WTC11 (cell line): ENCODE measurements around the gene EML4. TPM values are rescaled to one million over a fixed set of nuclear protein-coding genes. Genes with fewer than 3 reads are reported as not detected.
"Not testable (repeated sequence)": the region's sequence is repeated elsewhere in the genome, so short reads cannot be mapped to it uniquely, and the experiment has no call there.

ENCODE experiments used
- ATAC-seq: fragments of 200-7000 bp; cut with Tn5 transposase; 2 replicates; pipeline ENCODE4 v1.10.0; 2021; ENCODE audit warnings: mild to moderate bottlenecking, moderate library complexity
- CTCF ChIA-PET: fragments of 300-600 bp; sonication (Branson Sonifier 250); formaldehyde crosslinking; loops from one replicate; lab custom pipeline; 2021; ENCODE audit warnings: antibody characterized with exemption; lab: Charles Lee
- POLR2A ChIA-PET: fragments of 350-600 bp; sonication (Branson Sonifier 250); formaldehyde crosslinking; loops from one replicate; lab custom pipeline; 2021; ENCODE audit warnings: antibody characterized with exemption; lab: Charles Lee
- DNase-seq: peaks from one replicate; pipeline ENCODE4 v3.0.0; 2021; ENCODE audit warnings: low spot score
- H3K27ac Mint-ChIP-seq: 2 replicates; pipeline ENCODE4 v1.8.0; 2021; ENCODE audit warnings: mixed read lengths
- H3K27me3 Mint-ChIP-seq: 2 replicates; pipeline ENCODE4 v1.8.0; 2021; ENCODE audit warnings: low read depth, mild to moderate bottlenecking, moderate library complexity, mixed read lengths
- H3K36me3 Mint-ChIP-seq: 2 replicates; pipeline ENCODE4 v1.8.0; 2021; ENCODE audit warnings: mixed read lengths
- H3K4me1 Mint-ChIP-seq: 2 replicates; pipeline ENCODE4 v1.8.0; 2022; ENCODE audit warnings: mixed read lengths
- H3K4me3 Mint-ChIP-seq: 2 replicates; pipeline ENCODE4 v1.8.0; 2021; ENCODE audit warnings: mild to moderate bottlenecking, moderate library complexity, mixed read lengths
- H3K9me3 Mint-ChIP-seq: 2 replicates; pipeline ENCODE4 v1.8.0; 2021; ENCODE audit warnings: mixed read lengths
- FOXK1 ChIP-seq: sonication (generic); formaldehyde crosslinking; IDR thresholded peaks from 2 replicates; pipeline ENCODE4 v1.8.0; 2022; ENCODE audit warnings: mild to moderate bottlenecking, moderate library complexity, missing genetic modification reagents
- GRHL2 ChIP-seq: fragments of 250-450 bp; sonication (Bioruptor Pico); IDR thresholded peaks from 2 replicates; pipeline ENCODE4 v1.8.0; 2022; ENCODE audit warnings: mild to moderate bottlenecking, moderate library complexity; ENCODE audit not compliant: insufficient replicate concordance, severe bottlenecking
- IRF2 ChIP-seq: sonication (generic); formaldehyde crosslinking; IDR thresholded peaks from 2 replicates; pipeline ENCODE4 v1.8.0; 2022; ENCODE audit warnings: low read depth, missing genetic modification reagents, borderline replicate concordance
- MYBL2 ChIP-seq: sonication (generic); formaldehyde crosslinking; IDR thresholded peaks from 2 replicates; pipeline ENCODE4 v1.8.1; 2023; ENCODE audit warnings: mild to moderate bottlenecking, moderate library complexity, missing genetic modification reagents
- NFE2L1 ChIP-seq: sonication (generic); formaldehyde crosslinking; IDR thresholded peaks from 2 replicates; pipeline ENCODE4 v1.8.1; 2023; ENCODE audit warnings: missing genetic modification reagents
- NR3C1 ChIP-seq: sonication (generic); formaldehyde crosslinking; conservative IDR thresholded peaks from 2 replicates; pipeline ENCODE4 v1.8.1; 2023; ENCODE audit warnings: low read depth, mild to moderate bottlenecking, missing genetic modification reagents
- SOX15 ChIP-seq: fragments of 250-450 bp; sonication (Bioruptor Pico); IDR thresholded peaks from 2 replicates; pipeline ENCODE4 v1.9.0; 2021; ENCODE audit warnings: mild to moderate bottlenecking
- ZNF138 ChIP-seq: sonication (generic); formaldehyde crosslinking; conservative IDR thresholded peaks from 2 replicates; pipeline ENCODE4 v1.8.1; 2022; ENCODE audit warnings: mild to moderate bottlenecking, moderate library complexity, missing genetic modification reagents
- ZNF219 ChIP-seq: sonication (generic); formaldehyde crosslinking; IDR thresholded peaks from 2 replicates; pipeline ENCODE4 v1.8.0; 2023; ENCODE audit warnings: missing genetic modification reagents, mild to moderate bottlenecking, borderline replicate concordance
- ZNF317 ChIP-seq: sonication (generic); formaldehyde crosslinking; IDR thresholded peaks from 2 replicates; pipeline ENCODE4 v1.8.1; 2023; ENCODE audit warnings: low read depth, mild to moderate bottlenecking, moderate library complexity, missing genetic modification reagents, borderline replicate concordance
- ZNF396 ChIP-seq: fragments of 250-450 bp; sonication (Bioruptor Pico); IDR thresholded peaks from 2 replicates; pipeline ENCODE4 v1.8.0; 2021; ENCODE audit warnings: mild to moderate bottlenecking, moderate library complexity, borderline replicate concordance
- ZNF671 ChIP-seq: fragments of 250-450 bp; sonication (Bioruptor Pico); IDR thresholded peaks from 2 replicates; pipeline ENCODE4 v1.8.0; 2021; ENCODE audit warnings: mild to moderate bottlenecking
- total RNA-seq: library from RNA; stranded (reverse); gene quantifications from 3 replicates; pipeline ENCODE4 v1.2.3, GENCODE V29; 2021
- TF ChIP-seq, protein P1 (sequence below): fragments of 250-450 bp; sonication (Bioruptor Pico); conservative IDR thresholded peaks from 2 replicates; pipeline ENCODE4 v1.9.0; 2021; ENCODE audit warnings: mild to moderate bottlenecking
- TF ChIP-seq, protein P2 (sequence below): fragments of 250-450 bp; sonication (Bioruptor Pico); IDR thresholded peaks from 2 replicates; pipeline ENCODE4 v2.1.2; 2022; ENCODE audit warnings: mild to moderate bottlenecking, moderate library complexity
- TF ChIP-seq, protein P3 (sequence below): sonication (generic); formaldehyde crosslinking; IDR thresholded peaks from 2 replicates; pipeline ENCODE4 v1.8.0; 2022; ENCODE audit warnings: mild to moderate bottlenecking, missing genetic modification reagents
- TF ChIP-seq, protein P4 (sequence below): fragments of 200-600 bp; IDR thresholded peaks from 2 replicates; pipeline ENCODE4 v1.8.0; 2022; ENCODE audit warnings: antibody characterized with exemption
- TF ChIP-seq, protein P5 (sequence below): sonication (generic); formaldehyde crosslinking; IDR thresholded peaks from 2 replicates; pipeline ENCODE4 v1.8.0; 2023; ENCODE audit warnings: mild to moderate bottlenecking, missing genetic modification reagents

Gene EML4
- total RNA-seq, 1 experiment from 2014 or later, result 89.9 TPM

- TF ChIP-seq, protein P1, sequence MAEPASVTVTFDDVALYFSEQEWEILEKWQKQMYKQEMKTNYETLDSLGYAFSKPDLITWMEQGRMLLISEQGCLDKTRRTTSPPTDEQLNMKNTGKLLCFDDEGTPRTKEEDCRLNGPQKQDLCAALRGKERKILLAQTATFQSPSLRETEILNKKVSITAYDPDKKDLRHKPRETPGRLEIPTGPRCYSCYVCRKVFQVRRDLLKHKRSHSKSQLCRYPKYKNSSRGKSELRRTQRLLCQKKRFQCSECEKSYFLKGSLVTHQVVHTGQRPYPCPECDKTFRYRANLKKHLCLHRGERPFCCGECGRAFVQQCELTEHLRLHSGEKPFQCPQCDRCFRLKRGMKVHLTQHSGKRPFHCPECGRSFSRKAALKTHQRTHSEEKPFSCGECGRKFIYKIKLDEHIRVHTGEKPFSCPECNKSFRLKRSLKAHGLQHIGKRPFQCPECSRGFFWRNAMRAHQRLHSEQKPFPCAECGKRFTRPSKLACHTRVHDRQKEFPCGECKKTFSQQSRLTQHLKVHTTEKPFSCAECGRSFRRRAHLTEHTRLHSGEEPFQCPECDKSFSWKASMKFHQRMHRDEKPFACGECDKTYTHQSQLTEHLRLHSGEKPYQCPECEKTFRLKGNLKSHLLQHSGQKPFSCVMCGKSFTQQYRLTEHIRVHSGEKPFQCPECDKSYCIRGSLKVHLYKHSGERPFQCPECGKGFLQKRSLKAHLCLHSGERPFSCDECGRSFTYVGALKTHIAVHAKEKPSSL, result no peak
- TF ChIP-seq ZNF671 (CRISPR knock-in tag) (no peak), SOX15 (CRISPR knock-in tag) (no peak), FOXK1 (no peak)
- TF ChIP-seq, protein P2, sequence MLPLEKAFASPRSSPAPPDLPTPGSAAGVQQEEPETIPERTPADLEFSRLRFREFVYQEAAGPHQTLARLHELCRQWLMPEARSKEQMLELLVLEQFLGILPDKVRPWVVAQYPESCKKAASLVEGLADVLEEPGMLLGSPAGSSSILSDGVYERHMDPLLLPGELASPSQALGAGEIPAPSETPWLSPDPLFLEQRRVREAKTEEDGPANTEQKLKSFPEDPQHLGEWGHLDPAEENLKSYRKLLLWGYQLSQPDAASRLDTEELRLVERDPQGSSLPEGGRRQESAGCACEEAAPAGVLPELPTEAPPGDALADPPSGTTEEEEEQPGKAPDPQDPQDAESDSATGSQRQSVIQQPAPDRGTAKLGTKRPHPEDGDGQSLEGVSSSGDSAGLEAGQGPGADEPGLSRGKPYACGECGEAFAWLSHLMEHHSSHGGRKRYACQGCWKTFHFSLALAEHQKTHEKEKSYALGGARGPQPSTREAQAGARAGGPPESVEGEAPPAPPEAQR (CRISPR knock-in tag), result no peak
Observed at GRCh38 chr2:42332575-42332974, 163.4 kb downstream of the EML4 start (continued).

DNA sequence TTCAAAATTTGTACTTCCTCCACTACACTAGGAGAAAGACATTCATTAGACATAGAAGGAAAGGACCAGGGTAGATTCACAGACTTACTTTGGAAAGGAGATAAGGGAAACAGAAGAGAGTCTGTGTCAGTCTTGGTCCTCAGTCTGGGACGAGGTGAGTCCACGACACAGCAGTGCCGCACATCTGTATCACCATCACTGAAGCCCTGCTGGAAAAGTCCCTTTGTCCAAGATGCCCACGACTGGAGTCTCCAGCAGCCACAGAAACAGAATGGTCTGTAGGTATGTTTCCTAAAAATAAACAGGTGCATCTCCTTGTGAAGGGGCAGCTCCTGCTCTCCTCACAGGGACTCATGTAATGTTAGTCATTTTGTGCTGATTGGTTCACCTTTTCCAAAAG is 164.4 kb downstream of the EML4 start:
- Mint-ChIP-seq H3K4me3 (no peak overlapping the region), H3K9me3 (no peaks in the 10 kb centered on the region), H3K36me3 (peaks cover 45% of the 10 kb centered on the region), H3K27me3 (no peaks in the 10 kb centered on the region), H3K4me1 (no peaks in the 10 kb centered on the region), H3K27ac (no peak overlapping the region)
- DNase-seq (no peak), ATAC-seq (no peak)
- POLR2A ChIA-PET, result no interaction called here
- TF ChIP-seq ZNF138 (CRISPR knock-in tag), result no peak
- no peak for TF ChIP-seq ZNF396
- CTCF ChIA-PET, result no interaction called here

- H3K27ac Mint-ChIP-seq, result no peak overlapping the region
- no peak for DNase-seq
- CTCF ChIA-PET, result no interaction called here
Observed at GRCh38 chr2:42334220-42334619, 165.1 kb downstream of the EML4 start.

GRCh38 chr2:42334865-42335264 is 165.7 kb downstream of the EML4 start:
- H3K4me1 Mint-ChIP-seq, H3K27me3 Mint-ChIP-seq, CTCF ChIA-PET, H3K27ac Mint-ChIP-seq, H3K9me3 Mint-ChIP-seq, DNase-seq, H3K4me3 Mint-ChIP-seq, POLR2A ChIA-PET, ATAC-seq: not testable (repeated sequence)
- peaks cover 39% of the 10 kb centered on the region for H3K36me3 Mint-ChIP-seq

More at GRCh38 chr2:42334220-42334619, 165.1 kb downstream of the EML4 start:
- no peak for ATAC-seq
- no peaks in the 10 kb centered on the region for H3K27me3 Mint-ChIP-seq
- POLR2A ChIA-PET, result no interaction called here
- H3K4me3 Mint-ChIP-seq, result no peak overlapping the region
- peaks cover 45% of the 10 kb centered on the region for H3K36me3 Mint-ChIP-seq
- TF ChIP-seq, protein P3, sequence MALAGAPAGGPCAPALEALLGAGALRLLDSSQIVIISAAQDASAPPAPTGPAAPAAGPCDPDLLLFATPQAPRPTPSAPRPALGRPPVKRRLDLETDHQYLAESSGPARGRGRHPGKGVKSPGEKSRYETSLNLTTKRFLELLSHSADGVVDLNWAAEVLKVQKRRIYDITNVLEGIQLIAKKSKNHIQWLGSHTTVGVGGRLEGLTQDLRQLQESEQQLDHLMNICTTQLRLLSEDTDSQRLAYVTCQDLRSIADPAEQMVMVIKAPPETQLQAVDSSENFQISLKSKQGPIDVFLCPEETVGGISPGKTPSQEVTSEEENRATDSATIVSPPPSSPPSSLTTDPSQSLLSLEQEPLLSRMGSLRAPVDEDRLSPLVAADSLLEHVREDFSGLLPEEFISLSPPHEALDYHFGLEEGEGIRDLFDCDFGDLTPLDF, result no peak
- TF ChIP-seq, protein P4, sequence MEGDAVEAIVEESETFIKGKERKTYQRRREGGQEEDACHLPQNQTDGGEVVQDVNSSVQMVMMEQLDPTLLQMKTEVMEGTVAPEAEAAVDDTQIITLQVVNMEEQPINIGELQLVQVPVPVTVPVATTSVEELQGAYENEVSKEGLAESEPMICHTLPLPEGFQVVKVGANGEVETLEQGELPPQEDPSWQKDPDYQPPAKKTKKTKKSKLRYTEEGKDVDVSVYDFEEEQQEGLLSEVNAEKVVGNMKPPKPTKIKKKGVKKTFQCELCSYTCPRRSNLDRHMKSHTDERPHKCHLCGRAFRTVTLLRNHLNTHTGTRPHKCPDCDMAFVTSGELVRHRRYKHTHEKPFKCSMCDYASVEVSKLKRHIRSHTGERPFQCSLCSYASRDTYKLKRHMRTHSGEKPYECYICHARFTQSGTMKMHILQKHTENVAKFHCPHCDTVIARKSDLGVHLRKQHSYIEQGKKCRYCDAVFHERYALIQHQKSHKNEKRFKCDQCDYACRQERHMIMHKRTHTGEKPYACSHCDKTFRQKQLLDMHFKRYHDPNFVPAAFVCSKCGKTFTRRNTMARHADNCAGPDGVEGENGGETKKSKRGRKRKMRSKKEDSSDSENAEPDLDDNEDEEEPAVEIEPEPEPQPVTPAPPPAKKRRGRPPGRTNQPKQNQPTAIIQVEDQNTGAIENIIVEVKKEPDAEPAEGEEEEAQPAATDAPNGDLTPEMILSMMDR, result no peak
- TF ChIP-seq ZNF317 (CRISPR knock-in tag) (no peak), ZNF671 (CRISPR knock-in tag) (no peak), GRHL2 (CRISPR knock-in tag) (no peak), IRF2 (no peak), ZNF219 (CRISPR knock-in tag) (no peak), MYBL2 (CRISPR knock-in tag) (no peak), NR3C1 (CRISPR knock-in tag) (no peak), NFE2L1 (CRISPR knock-in tag) (no peak)
- TF ChIP-seq, protein P5, sequence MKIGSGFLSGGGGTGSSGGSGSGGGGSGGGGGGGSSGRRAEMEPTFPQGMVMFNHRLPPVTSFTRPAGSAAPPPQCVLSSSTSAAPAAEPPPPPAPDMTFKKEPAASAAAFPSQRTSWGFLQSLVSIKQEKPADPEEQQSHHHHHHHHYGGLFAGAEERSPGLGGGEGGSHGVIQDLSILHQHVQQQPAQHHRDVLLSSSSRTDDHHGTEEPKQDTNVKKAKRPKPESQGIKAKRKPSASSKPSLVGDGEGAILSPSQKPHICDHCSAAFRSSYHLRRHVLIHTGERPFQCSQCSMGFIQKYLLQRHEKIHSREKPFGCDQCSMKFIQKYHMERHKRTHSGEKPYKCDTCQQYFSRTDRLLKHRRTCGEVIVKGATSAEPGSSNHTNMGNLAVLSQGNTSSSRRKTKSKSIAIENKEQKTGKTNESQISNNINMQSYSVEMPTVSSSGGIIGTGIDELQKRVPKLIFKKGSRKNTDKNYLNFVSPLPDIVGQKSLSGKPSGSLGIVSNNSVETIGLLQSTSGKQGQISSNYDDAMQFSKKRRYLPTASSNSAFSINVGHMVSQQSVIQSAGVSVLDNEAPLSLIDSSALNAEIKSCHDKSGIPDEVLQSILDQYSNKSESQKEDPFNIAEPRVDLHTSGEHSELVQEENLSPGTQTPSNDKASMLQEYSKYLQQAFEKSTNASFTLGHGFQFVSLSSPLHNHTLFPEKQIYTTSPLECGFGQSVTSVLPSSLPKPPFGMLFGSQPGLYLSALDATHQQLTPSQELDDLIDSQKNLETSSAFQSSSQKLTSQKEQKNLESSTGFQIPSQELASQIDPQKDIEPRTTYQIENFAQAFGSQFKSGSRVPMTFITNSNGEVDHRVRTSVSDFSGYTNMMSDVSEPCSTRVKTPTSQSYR (CRISPR knock-in tag), result no peak
- H3K4me1 Mint-ChIP-seq, result no peaks in the 10 kb centered on the region
- no peaks in the 10 kb centered on the region for H3K9me3 Mint-ChIP-seq
